Ishikawa (cell line): ENCODE measurements around the gene IGF2BP1.

Experiments used
- CEBPB ChIP-seq: IDR thresholded peaks from 2 replicates; pipeline ENCODE4 v1.6.1; 2012
- MAX ChIP-seq: IDR thresholded peaks from 2 replicates; pipeline ENCODE4 v1.6.1; 2012
- RAD21 ChIP-seq: IDR thresholded peaks from 2 replicates; pipeline ENCODE4 v1.6.1; 2012; ENCODE audit warnings: low read depth
- REST ChIP-seq: IDR thresholded peaks from 2 replicates; pipeline ENCODE4 v1.6.1; 2012; ENCODE audit warnings: low read depth, mild to moderate bottlenecking

- no peak for TF ChIP-seq MAX
- no peak for TF ChIP-seq RAD21
- TF ChIP-seq REST, result no peak
- TF ChIP-seq CEBPB, result no peak
Measured at GRCh38 chr17:48960834-48961515, 36.2 kb upstream of the IGF2BP1 start.
